Measurements from ENCODE around the gene RAB40A.

The RAB40A gene

GRCh38 chrX:103524747-103525146 is 5.5 kb upstream of the RAB40A start:
- H3K9me3 ChIP-seq (ENCODE audit: control insufficient read depth, insufficient read depth, low read length): no peaks in the 10 kb centered on the region
- no peaks in the 10 kb centered on the region for H3K36me3 ChIP-seq (ENCODE audit: control insufficient read depth, insufficient read depth, low read length)
- H3K4me3 ChIP-seq (ENCODE audit: low read depth, low read length): no peak overlapping the region
- H3K27me3 ChIP-seq (ENCODE audit: control insufficient read depth, insufficient read depth, low read length): peaks cover 9% of the 10 kb centered on the region; the same call in 1 of the 2 replicates
- no peaks in the 10 kb centered on the region for H3K4me1 ChIP-seq (ENCODE audit: control insufficient read depth, insufficient read depth, low read length)
- H3K27ac ChIP-seq (ENCODE audit: low read depth, low read length): no peak overlapping the region
- no peak overlapping the region for H3K9ac ChIP-seq (ENCODE audit: low read depth, low read length)

- no peaks in the 10 kb centered on the region for H3K36me3 ChIP-seq (ENCODE audit: control insufficient read depth, insufficient read depth, low read length)
- no peaks in the 10 kb centered on the region for H3K4me1 ChIP-seq (ENCODE audit: control insufficient read depth, insufficient read depth, low read length)
- H3K27ac ChIP-seq (ENCODE audit: low read depth, low read length): no peak overlapping the region
- H3K9me3 ChIP-seq (ENCODE audit: control insufficient read depth, insufficient read depth, low read length): no peaks in the 10 kb centered on the region
- peaks cover 9% of the 10 kb centered on the region; the same call in 1 of the 2 replicates for H3K27me3 ChIP-seq (ENCODE audit: control insufficient read depth, insufficient read depth, low read length)
- no peak overlapping the region for H3K4me3 ChIP-seq (ENCODE audit: low read depth, low read length)
- H3K9ac ChIP-seq (ENCODE audit: low read depth, low read length): no peak overlapping the region
Measured at GRCh38 chrX:103523605-103524004, 4.3 kb upstream of the RAB40A start.

GRCh38 chrX:103520386-103520785 is 1.1 kb upstream of the RAB40A start:
- Histone ChIP-seq H3K9ac (ENCODE audit: low read depth, low read length) (no peak overlapping the region), H3K4me3 (ENCODE audit: low read depth, low read length) (no peak overlapping the region), H3K9me3 (ENCODE audit: control insufficient read depth, insufficient read depth, low read length) (no peaks in the 10 kb centered on the region), H3K36me3 (ENCODE audit: control insufficient read depth, insufficient read depth, low read length) (no peaks in the 10 kb centered on the region), H3K27ac (ENCODE audit: low read depth, low read length) (no peak overlapping the region), H3K4me1 (ENCODE audit: control insufficient read depth, insufficient read depth, low read length) (no peaks in the 10 kb centered on the region), H3K27me3 (ENCODE audit: control insufficient read depth, insufficient read depth, low read length) (peaks cover 19% of the 10 kb centered on the region)

DNA sequence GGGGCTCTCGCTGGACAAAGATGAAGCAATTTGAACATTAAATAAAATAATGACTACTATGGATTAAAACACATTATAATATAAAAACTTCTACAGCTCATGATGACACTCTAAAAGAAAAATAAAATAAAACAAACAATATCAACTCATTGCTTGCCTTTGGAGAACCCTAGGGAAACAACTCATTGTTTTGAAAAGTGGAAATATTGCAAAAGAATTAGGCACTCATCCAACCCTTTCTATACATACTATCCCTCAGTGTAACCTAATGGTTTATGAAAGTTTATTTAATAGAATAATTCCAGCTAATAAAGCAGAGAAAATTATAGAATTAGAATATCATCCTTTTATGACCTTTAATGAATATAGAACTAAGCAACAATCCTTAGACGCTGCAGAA is 718 bp downstream of the RAB40A start:
- H3K36me3 ChIP-seq (ENCODE audit: control insufficient read depth, insufficient read depth, low read length): no peaks in the 10 kb centered on the region
- H3K27ac ChIP-seq (ENCODE audit: low read depth, low read length): no peak overlapping the region
- no peak overlapping the region for H3K4me3 ChIP-seq (ENCODE audit: low read depth, low read length)
- H3K9ac ChIP-seq (ENCODE audit: low read depth, low read length): no peak overlapping the region
- H3K27me3 ChIP-seq (ENCODE audit: control insufficient read depth, insufficient read depth, low read length): peaks cover 23% of the 10 kb centered on the region
- no peaks in the 10 kb centered on the region for H3K9me3 ChIP-seq (ENCODE audit: control insufficient read depth, insufficient read depth, low read length)
- H3K4me1 ChIP-seq (ENCODE audit: control insufficient read depth, insufficient read depth, low read length): no peaks in the 10 kb centered on the region

- Histone ChIP-seq H3K27me3 (ENCODE audit: control insufficient read depth, insufficient read depth, low read length) (peaks cover 23% of the 10 kb centered on the region), H3K9ac (ENCODE audit: low read depth, low read length) (no peak overlapping the region), H3K4me3 (ENCODE audit: low read depth, low read length) (no peak overlapping the region), H3K27ac (ENCODE audit: low read depth, low read length) (no peak overlapping the region), H3K9me3 (ENCODE audit: control insufficient read depth, insufficient read depth, low read length) (no peaks in the 10 kb centered on the region), H3K4me1 (ENCODE audit: control insufficient read depth, insufficient read depth, low read length) (peaks cover 4% of the 10 kb centered on the region; the same call in 1 of the 2 replicates), H3K36me3 (ENCODE audit: control insufficient read depth, insufficient read depth, low read length) (no peaks in the 10 kb centered on the region)
Measured at GRCh38 chrX:103517246-103517645, 2.0 kb downstream of the RAB40A start.

- Histone ChIP-seq H3K9ac (ENCODE audit: low read depth, low read length) (no peak overlapping the region), H3K27ac (ENCODE audit: low read depth, low read length) (no peak overlapping the region), H3K27me3 (ENCODE audit: control insufficient read depth, insufficient read depth, low read length) (peaks cover 19% of the 10 kb centered on the region), H3K4me3 (ENCODE audit: low read depth, low read length) (no peak overlapping the region), H3K4me1 (ENCODE audit: control insufficient read depth, insufficient read depth, low read length) (peaks cover 4% of the 10 kb centered on the region; the same call in 1 of the 2 replicates), H3K36me3 (ENCODE audit: control insufficient read depth, insufficient read depth, low read length) (no peaks in the 10 kb centered on the region), H3K9me3 (ENCODE audit: control insufficient read depth, insufficient read depth, low read length) (no peaks in the 10 kb centered on the region)
Measured at GRCh38 chrX:103513476-103514108, 5.7 kb downstream of the RAB40A start.

DNA sequence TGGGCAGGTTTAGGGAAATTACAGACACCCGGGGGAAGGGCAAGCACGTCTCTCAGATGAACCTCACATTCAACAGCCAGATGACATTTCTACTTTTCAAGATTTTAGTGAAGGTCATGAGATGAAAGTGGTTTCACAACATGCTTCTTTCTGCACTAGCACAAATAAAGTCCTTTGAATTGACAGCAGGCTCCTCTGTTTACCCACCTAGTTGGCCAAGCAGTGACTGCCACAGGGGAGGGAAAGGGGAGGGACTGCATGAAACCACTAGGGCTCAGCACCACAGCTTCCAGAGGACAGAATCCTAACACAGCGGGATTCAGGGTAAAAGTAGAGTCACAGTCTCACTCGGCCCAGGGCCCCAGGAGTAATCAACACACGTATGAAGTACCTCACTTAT is 6.2 kb downstream of the RAB40A start:
- H3K9me3 ChIP-seq (ENCODE audit: control insufficient read depth, insufficient read depth, low read length): no peaks in the 10 kb centered on the region
- peaks cover 4% of the 10 kb centered on the region; the same call in 1 of the 2 replicates for H3K4me1 ChIP-seq (ENCODE audit: control insufficient read depth, insufficient read depth, low read length)
- no peak overlapping the region for H3K4me3 ChIP-seq (ENCODE audit: low read depth, low read length)
- peaks cover 23% of the 10 kb centered on the region for H3K27me3 ChIP-seq (ENCODE audit: control insufficient read depth, insufficient read depth, low read length)
- H3K9ac ChIP-seq (ENCODE audit: low read depth, low read length): no peak overlapping the region
- no peaks in the 10 kb centered on the region for H3K36me3 ChIP-seq (ENCODE audit: control insufficient read depth, insufficient read depth, low read length)
- no peak overlapping the region for H3K27ac ChIP-seq (ENCODE audit: low read depth, low read length)

DNA sequence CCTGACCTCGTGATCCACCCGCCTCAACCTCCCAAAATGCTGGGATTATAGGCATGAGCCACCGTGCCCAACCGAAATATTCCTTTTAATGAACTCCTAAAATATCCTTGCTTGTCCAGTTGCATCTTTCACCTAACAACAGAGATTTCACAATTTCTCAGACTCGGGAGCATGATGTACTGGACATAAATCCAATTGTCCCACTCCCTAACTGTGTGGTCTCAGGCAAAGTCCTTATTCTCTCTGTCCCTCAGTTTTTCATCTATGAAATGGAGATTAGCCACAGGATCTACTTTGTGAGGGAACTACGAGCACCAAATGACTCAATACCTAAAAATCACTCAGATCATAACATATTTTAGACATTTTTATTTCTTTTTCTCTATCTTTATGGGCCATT is 9.3 kb downstream of the RAB40A start:
- H3K27me3 ChIP-seq (ENCODE audit: control insufficient read depth, insufficient read depth, low read length): peaks cover 17% of the 10 kb centered on the region; the same call in 1 of the 2 replicates
- no peaks in the 10 kb centered on the region for H3K36me3 ChIP-seq (ENCODE audit: control insufficient read depth, insufficient read depth, low read length)
- no peaks in the 10 kb centered on the region for H3K9me3 ChIP-seq (ENCODE audit: control insufficient read depth, insufficient read depth, low read length)
- no peak overlapping the region for H3K27ac ChIP-seq (ENCODE audit: low read depth, low read length)
- no peak overlapping the region for H3K9ac ChIP-seq (ENCODE audit: low read depth, low read length)
- H3K4me1 ChIP-seq (ENCODE audit: control insufficient read depth, insufficient read depth, low read length): peaks cover 4% of the 10 kb centered on the region; the same call in 1 of the 2 replicates
- H3K4me3 ChIP-seq (ENCODE audit: low read depth, low read length): no peak overlapping the region

DNA sequence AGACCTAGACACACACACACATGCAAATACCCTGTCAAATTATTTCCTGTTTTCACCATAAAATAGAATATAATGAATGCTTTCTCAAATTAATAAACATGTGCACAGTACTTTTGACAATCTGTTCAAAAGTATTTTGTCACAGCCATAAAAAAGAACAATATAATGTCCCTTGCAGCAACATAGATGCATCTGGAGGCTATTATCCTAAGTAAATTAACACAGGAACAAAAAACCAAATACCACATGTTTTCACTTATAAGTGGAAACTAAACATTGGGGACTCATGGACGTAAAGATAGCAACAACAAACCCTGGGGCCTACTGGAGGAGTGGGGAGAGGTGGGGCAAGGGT is 15.5 kb downstream of the RAB40A start:
- Histone ChIP-seq H3K27me3 (ENCODE audit: control insufficient read depth, insufficient read depth, low read length) (peaks cover 14% of the 10 kb centered on the region; the same call in 1 of the 2 replicates), H3K9me3 (ENCODE audit: control insufficient read depth, insufficient read depth, low read length) (no peaks in the 10 kb centered on the region), H3K9ac (ENCODE audit: low read depth, low read length) (no peak overlapping the region), H3K36me3 (ENCODE audit: control insufficient read depth, insufficient read depth, low read length) (no peaks in the 10 kb centered on the region), H3K4me3 (ENCODE audit: low read depth, low read length) (no peak overlapping the region), H3K4me1 (ENCODE audit: control insufficient read depth, insufficient read depth, low read length) (no peaks in the 10 kb centered on the region), H3K27ac (ENCODE audit: low read depth, low read length) (no peak overlapping the region)

- Histone ChIP-seq H3K9me3 (ENCODE audit: control insufficient read depth, insufficient read depth, low read length) (no peaks in the 10 kb centered on the region), H3K4me1 (ENCODE audit: control insufficient read depth, insufficient read depth, low read length) (no peaks in the 10 kb centered on the region), H3K4me3 (ENCODE audit: low read depth, low read length) (no peak overlapping the region), H3K27me3 (ENCODE audit: control insufficient read depth, insufficient read depth, low read length) (peaks cover 10% of the 10 kb centered on the region; the same call in 1 of the 2 replicates), H3K9ac (ENCODE audit: low read depth, low read length) (no peak overlapping the region), H3K27ac (ENCODE audit: low read depth, low read length) (no peak overlapping the region), H3K36me3 (ENCODE audit: control insufficient read depth, insufficient read depth, low read length) (no peaks in the 10 kb centered on the region)
Measured at GRCh38 chrX:103503163-103503852, 16.0 kb downstream of the RAB40A start.

DNA sequence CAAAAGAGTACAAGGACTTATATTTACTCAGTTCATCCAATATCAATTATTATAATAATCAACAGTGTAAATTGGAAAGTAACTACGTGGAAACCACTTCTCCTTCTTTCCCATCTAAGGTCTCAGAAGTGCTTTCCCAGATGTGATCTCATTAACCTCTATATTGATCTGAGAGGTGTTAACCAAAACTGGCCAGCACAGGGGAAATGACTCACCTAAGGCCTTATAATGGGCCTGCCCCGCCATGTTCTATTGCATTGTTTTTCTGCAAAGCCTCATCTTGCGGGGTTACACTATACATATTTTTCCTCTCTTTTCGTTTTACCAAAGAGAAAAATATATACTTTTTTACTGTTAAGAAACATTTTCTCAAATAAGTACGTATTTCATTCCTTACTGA is 20.5 kb downstream of the RAB40A start:
- Histone ChIP-seq H3K9me3 (ENCODE audit: control insufficient read depth, insufficient read depth, low read length) (no peaks in the 10 kb centered on the region), H3K4me3 (ENCODE audit: low read depth, low read length) (no peak overlapping the region), H3K4me1 (ENCODE audit: control insufficient read depth, insufficient read depth, low read length) (no peaks in the 10 kb centered on the region), H3K36me3 (ENCODE audit: control insufficient read depth, insufficient read depth, low read length) (0 out of 2 replicates have a peak, but pooled peaks cover 2% of the 10 kb centered on the region), H3K9ac (ENCODE audit: low read depth, low read length) (no peak overlapping the region), H3K27me3 (ENCODE audit: control insufficient read depth, insufficient read depth, low read length) (0 out of 2 replicates have a peak, but pooled peaks cover 3% of the 10 kb centered on the region), H3K27ac (ENCODE audit: low read depth, low read length) (no peak overlapping the region)

Measured in HUES48 (cell line).